IPS DF 6.9 (cell line): Measurements from ENCODE around the gene PDX1.

ENCODE experiments used
- DNase-seq: peaks from one replicate; pipeline ENCODE4 v3.0.0-alpha.2; 2013; ENCODE audit warnings: low read depth, low spot score
- H3K27ac ChIP-seq: one replicate; pipeline ENCODE4 v1.5.1; 2013; ENCODE audit warnings: low read length, control low read depth
- H3K27me3 ChIP-seq: 2 replicates; pipeline ENCODE4 v1.6.1; 2013; ENCODE audit warnings: mild to moderate bottlenecking, low read length; ENCODE audit not compliant: control insufficient read depth, insufficient read depth
- H3K36me3 ChIP-seq: 2 replicates; pipeline ENCODE4 v1.6.1; 2013; ENCODE audit warnings: low read length; ENCODE audit not compliant: control insufficient read depth, insufficient read depth
- H3K4me1 ChIP-seq: 2 replicates; pipeline ENCODE4 v1.6.1; 2013; ENCODE audit warnings: low read length; ENCODE audit not compliant: control insufficient read depth, insufficient read depth
- H3K4me3 ChIP-seq: 2 replicates; pipeline ENCODE4 v1.5.1; 2013; ENCODE audit warnings: mild to moderate bottlenecking, low read length
- H3K9me3 ChIP-seq: 2 replicates; pipeline ENCODE4 v1.6.1; 2013; ENCODE audit warnings: low read length, inconsistent platforms; ENCODE audit not compliant: control insufficient read depth, insufficient read depth
- WGBS: extraction: QIAGEN DNeasy Blood & Tissue Kit; methylation state at CpG from one replicate; pipeline ENCODE4 v1.1.7; 2013; ENCODE audit warnings: mixed read lengths, missing lambda C conversion rate; ENCODE audit not compliant: insufficient read length, insufficient coverage; 5-methylcytosine and 5-hydroxymethylcytosine counted together

Gene PDX1

DNA sequence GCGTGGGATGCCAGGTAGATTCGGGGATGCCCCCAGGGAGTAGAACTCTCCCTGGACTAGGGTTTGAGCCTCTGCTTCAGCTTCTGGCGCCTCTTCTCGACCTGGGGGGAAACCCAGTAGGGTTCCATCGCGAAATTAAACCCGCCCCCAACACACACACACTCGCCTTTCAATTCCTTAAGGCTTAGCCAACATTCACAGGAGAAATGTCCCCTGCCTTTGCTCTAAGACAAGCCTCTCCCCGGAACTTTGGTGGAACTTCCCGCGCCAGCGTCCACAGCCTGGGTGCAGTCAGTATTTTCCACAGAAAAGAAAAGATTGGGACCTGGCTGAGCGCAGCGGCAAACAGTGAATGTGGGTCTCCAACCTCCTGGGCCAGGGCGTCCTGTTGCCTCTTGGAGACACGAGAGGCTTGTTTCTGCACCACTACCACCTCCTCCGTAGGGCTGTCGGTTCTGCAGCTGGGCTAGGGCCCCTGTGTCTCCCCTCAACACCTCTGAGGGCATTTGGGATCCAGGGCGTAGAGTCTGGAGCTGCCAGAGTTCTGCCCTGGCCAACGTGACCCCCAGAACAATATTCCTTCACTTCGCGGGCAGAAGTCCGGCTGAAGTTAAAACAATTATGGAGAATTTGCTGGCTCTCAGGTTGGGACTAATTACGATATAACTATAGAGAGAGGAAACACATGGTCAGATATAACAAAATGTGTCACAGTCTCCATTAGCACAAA lies 3.2 kb downstream of the PDX1 start:
- Histone ChIP-seq H3K36me3 (no peaks in the 10 kb centered on the region), H3K4me3 (no peak overlapping the region), H3K27me3 (peaks cover 97% of the 10 kb centered on the region), H3K4me1 (peaks cover 5% of the 10 kb centered on the region), H3K9me3 (no peaks in the 10 kb centered on the region), H3K27ac (no peak overlapping the region)
- WGBS, result no CpG with 5 or more reads among the region's 24 CpGs
- no peak for DNase-seq

DNA sequence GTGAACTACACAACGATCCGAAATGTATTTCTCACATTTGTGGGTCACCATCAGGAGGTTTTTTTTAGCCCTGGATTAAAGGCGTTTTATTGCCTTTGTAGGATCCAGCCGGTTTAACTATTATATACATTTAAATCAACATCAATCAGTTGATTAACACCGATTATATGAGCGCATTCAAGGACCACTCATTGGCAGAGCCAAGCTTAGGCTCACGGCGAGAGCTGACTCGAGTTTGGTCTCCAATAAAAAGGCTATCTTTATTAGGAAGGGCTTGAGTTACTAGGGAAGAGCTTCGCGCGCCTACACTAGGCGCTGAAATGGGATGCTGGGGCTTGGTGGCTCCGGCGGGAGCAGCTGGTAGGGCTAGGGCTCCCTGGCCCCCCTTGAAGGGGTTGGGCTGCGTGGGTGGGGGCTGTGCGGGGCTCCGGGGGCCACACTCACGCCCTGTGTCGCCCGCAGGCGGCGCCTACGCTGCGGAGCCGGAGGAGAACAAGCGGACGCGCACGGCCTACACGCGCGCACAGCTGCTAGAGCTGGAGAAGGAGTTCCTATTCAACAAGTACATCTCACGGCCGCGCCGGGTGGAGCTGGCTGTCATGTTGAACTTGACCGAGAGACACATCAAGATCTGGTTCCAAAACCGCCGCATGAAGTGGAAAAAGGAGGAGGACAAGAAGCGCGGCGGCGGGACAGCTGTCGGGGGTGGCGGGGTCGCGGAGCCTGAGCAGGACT lies 4.2 kb downstream of the PDX1 start:
- WGBS, result no CpG with 5 or more reads among the region's 48 CpGs
- no peaks in the 10 kb centered on the region for H3K36me3 ChIP-seq
- no peak overlapping the region for H3K4me3 ChIP-seq
- H3K9me3 ChIP-seq, result no peaks in the 10 kb centered on the region
- peaks cover 4% of the 10 kb centered on the region for H3K4me1 ChIP-seq
- DNase-seq, result no peak
- no peak overlapping the region for H3K27ac ChIP-seq
- peaks cover 97% of the 10 kb centered on the region for H3K27me3 ChIP-seq

DNA sequence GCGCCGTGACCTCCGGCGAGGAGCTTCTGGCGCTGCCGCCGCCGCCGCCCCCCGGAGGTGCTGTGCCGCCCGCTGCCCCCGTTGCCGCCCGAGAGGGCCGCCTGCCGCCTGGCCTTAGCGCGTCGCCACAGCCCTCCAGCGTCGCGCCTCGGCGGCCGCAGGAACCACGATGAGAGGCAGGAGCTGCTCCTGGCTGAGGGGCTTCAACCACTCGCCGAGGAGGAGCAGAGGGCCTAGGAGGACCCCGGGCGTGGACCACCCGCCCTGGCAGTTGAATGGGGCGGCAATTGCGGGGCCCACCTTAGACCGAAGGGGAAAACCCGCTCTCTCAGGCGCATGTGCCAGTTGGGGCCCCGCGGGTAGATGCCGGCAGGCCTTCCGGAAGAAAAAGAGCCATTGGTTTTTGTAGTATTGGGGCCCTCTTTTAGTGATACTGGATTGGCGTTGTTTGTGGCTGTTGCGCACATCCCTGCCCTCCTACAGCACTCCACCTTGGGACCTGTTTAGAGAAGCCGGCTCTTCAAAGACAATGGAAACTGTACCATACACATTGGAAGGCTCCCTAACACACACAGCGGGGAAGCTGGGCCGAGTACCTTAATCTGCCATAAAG lies 4.8 kb downstream of the PDX1 start:
- Histone ChIP-seq H3K9me3 (no peaks in the 10 kb centered on the region), H3K4me3 (no peak overlapping the region), H3K27me3 (peaks cover 98% of the 10 kb centered on the region), H3K4me1 (peaks cover 4% of the 10 kb centered on the region), H3K36me3 (no peaks in the 10 kb centered on the region), H3K27ac (no peak overlapping the region)
- no peak for DNase-seq
- WGBS, result no CpG with 5 or more reads among the region's 46 CpGs

DNA sequence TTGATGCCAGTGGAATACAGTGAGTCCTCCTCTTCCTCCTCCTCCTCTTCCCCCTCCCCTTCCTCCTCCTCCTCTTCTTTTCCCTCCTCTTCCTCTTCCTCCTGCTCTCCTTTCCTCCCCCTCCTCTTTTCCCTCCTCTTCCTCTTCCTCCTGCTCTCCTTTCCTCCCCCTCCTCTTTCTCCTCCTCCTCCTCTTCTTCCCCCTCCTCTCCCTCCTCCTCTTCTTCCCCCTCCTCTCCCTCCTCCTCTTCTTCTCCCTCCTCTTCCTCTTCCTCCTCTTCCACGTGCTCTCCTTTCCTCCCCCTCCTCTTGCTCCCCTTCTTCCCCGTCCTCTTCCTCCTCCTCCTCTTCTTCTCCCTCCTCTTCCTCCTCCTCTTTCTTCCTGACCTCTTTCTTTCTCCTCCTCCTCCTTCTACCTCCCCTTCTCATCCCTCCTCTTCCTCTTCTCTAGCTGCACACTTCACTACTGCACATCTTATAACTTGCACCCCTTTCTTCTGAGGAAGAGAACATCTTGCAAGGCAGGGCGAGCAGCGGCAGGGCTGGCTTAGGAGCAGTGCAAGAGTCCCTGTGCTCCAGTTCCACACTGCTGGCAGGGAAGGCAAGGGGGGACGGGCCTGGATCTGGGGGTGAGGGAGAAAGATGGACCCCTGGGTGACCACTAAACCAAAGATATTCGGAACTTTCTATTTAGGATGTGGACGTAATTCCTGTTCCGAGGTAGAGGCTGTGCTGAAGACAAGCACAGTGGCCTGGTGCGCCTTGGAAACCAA lies 5.6 kb downstream of the PDX1 start:
- peaks cover 4% of the 10 kb centered on the region for H3K4me1 ChIP-seq
- peaks cover 99% of the 10 kb centered on the region for H3K27me3 ChIP-seq
- H3K9me3 ChIP-seq, result no peaks in the 10 kb centered on the region
- H3K4me3 ChIP-seq, result no peak overlapping the region
- no peak overlapping the region for H3K27ac ChIP-seq
- DNase-seq, result no peak
- WGBS, result no CpG with 5 or more reads among the region's 9 CpGs
- no peaks in the 10 kb centered on the region for H3K36me3 ChIP-seq

DNA sequence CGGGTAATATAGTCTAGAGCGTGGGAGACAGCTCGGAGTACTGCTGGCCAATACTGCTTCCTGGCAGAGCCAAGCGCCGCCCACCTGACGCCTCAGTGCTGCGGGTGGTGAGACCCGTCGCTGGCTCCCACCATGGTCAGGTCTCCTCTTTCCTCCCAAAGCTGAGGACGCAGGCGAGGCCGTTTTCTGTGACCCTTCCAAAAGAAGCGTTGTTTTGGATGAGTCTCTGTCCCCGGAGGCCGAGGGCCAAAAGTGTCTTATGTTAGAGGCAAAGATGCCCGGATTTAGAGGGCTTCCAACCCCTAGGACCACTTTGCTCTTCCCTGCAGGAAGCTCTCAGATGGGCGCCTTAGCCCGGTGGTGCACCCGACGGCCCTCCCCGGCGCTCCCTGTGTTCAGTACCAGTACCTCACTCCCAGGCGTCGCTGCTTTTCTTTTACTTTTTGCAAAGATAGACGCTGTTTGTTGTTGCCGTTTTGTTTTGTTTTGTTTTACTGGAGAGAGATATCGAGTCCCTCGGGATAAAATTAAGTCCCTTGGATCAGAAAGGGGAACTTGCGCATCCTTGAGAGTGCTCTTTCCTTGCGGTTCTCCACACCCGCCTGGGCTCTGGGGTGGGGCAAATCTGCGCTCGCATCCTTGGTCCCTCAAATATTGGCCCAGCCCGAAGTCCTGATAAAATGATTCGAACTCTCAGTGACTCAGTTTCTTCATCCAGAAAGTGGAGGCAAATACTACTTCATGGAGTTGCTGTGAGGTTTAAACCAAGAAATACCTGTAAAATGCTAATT lies 7.0 kb downstream of the PDX1 start:
- DNase-seq, result no peak
- Histone ChIP-seq H3K27me3 (peaks cover 94% of the 10 kb centered on the region), H3K36me3 (no peaks in the 10 kb centered on the region), H3K27ac (no peak overlapping the region), H3K4me1 (peaks cover 4% of the 10 kb centered on the region), H3K9me3 (no peaks in the 10 kb centered on the region), H3K4me3 (no peak overlapping the region)
- WGBS, result no CpG with 5 or more reads among the region's 35 CpGs

DNA sequence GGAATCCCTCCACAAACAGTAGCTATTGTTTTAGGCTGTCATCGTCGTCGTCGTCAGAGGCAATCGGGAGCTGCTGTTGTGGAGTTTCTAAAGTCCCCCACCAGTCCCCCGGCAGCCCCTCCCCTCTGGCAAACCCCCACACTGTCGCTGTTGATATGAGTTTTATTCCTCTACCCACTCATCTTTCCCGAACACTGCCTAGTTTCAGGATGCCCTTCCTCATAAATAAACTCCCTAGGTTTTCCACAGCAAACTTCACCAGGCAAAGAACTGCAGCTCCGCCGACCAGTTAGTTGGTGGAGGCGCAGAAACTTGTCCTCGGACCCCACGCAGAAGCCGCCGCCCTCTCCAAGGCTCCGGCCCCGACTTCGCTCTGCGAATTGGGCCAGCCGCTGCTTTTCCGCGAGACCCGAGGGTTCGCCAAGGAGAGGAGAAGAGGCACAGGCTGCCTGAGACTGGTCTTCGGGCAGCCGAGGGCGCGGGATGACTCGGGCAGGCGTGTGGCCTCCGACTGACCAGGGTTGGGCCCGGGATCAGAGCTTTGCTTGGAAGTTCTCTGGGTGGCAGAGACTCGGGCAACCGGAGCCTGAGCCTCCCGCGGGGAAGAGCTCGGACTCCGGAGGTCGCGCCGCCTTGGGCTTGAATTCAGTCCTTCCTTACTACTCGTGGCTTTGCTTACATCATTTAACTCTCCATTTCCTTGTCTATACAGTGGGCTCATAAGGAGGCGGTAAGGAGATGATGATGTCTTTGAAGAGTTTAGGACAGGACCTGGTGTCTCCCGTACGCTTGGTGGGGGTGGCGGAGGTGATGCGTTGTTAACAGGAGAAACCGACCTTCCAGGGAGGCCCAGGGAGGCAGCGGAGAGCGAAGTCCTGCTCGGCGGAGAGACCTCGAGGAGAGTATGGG lies 7.9 kb downstream of the PDX1 start:
- DNase-seq, result no peak
- Histone ChIP-seq H3K27me3 (peaks cover 87% of the 10 kb centered on the region), H3K9me3 (no peaks in the 10 kb centered on the region), H3K36me3 (no peaks in the 10 kb centered on the region), H3K4me1 (peaks cover 3% of the 10 kb centered on the region), H3K4me3 (no peak overlapping the region), H3K27ac (no peak overlapping the region)
- WGBS, result no CpG with 5 or more reads among the region's 53 CpGs

DNA sequence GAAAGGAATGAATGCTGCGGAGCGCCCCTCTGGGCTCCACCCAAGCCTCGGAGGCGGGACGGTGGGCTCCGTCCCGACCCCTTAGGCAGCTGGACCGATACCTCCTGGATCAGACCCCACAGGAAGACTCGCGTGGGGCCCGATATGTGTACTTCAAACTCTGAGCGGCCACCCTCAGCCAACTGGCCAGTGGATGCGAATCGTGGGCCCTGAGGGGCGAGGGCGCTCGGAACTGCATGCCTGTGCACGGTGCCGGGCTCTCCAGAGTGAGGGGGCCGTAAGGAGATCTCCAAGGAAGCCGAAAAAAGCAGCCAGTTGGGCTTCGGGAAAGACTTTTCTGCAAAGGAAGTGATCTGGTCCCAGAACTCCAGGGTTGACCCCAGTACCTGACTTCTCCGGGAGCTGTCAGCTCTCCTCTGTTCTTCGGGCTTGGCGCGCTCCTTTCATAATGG lies 8.6 kb downstream of the PDX1 start:
- Histone ChIP-seq H3K36me3 (no peaks in the 10 kb centered on the region), H3K9me3 (no peaks in the 10 kb centered on the region), H3K27ac (no peak overlapping the region), H3K27me3 (peaks cover 84% of the 10 kb centered on the region), H3K4me1 (peaks cover 1% of the 10 kb centered on the region; the same call in 1 of the 2 replicates), H3K4me3 (no peak overlapping the region)
- no peak for DNase-seq
- WGBS, result no CpG with 5 or more reads among the region's 26 CpGs

DNA sequence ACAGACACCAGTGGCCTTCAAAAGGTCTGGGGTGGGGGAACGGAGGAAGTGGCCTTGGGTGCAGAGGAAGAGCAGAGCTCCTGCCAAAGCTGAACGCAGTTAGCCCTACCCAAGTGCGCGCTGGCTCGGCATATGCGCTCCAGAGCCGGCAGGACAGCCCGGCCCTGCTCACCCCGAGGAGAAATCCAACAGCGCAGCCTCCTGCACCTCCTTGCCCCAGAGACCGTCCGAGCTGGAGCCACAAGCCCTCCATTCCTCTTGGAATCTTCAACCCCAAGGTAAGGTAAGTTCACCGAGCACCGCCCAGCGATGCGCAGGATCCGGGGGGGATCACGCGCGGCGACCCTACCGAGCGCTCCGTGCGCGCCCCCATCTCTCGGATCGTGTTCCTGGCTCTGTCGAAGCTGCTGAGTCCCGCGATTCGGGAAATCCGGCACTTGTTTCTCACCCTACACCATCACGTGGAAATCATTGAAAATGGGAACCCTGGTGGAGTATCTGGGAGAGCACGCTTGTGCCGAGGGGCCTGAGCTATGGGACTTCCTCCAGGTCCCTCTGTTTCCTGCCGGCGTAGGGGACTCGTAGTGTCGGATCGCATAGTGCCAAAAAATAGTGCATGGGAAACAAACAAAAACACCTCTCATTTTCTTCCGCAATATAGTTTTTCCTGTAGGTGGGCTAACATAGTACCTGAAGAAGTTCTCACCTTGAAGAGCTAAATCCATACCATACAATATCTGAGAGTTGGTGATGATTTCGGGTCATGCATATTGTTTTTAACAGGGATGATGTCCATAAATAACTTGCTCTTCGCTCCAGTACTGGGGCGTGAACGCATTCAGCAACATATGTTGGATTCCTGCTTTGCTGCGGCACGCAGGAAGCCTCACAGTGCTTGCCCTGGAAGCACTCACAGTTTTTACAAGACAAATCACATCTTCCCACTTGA lies 9.3 kb downstream of the PDX1 start:
- WGBS, result no CpG with 5 or more reads among the region's 48 CpGs
- no peaks in the 10 kb centered on the region for H3K36me3 ChIP-seq
- H3K27ac ChIP-seq, result no peak overlapping the region
- H3K27me3 ChIP-seq, result peaks cover 79% of the 10 kb centered on the region
- no peak overlapping the region for H3K4me3 ChIP-seq
- no peak for DNase-seq
- H3K9me3 ChIP-seq, result no peaks in the 10 kb centered on the region
- peaks cover 1% of the 10 kb centered on the region; the same call in 1 of the 2 replicates for H3K4me1 ChIP-seq
